Stimulated activated CD8-positive, alpha-beta memory T cell treated with anti-CD3 and anti-CD28 coated beads, Interleukin-12 subunit alpha, Interleukin-12 subunit beta, amount 100 ng/mL, for 24 hours (primary cell): ENCODE measurements around the gene EPHA10.

Experiments
- DNase-seq: peaks from one replicate; pipeline ENCODE4 v3.0.0-alpha.2; 2020; ENCODE audit errors: extremely low read depth

EPHA10 gene

DNA sequence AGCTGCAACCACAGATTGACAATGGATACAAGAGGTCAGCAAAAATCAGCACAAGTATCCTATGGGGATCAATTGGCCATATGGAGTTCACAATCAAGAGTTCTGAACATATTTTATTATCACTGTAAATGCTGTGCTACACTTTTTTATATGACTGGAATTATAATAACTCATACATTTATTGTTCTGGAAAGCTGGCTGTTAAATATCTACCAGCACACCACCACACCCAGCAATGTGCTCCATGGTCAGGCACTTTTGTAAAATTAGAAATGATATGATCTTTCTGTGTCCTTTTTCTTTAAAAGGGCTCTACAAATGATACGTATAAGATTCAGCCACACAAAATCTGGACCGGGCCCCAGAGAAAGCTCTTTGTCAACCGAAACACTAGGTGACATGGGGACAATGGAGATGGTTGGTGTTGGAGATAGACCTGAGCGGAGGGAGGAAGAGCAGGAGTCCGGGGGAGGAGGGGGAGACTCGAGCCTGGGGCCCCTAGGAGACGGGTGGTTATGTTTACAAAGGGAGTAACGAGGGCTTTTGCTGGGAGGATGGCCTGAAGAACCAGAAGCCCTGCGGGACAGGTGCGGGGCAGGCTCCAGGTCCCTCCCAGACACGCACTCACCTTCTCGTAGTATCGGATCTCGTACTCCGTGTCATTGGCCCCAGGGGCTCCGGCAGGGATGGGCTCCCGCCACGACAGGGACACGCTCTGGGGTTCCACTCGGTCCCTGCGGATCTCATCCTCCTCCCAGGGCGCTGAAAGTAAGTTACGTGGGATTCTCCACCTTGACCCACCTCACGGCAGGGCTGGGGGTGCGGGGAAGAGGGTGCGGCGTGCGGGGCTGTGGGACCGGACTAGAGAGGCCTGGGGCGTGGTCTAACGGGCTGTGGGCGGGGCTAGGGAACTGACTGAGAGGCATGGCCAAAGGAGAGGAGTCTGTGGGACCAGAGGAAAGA is 30.0 kb downstream of the EPHA10 start:
- no peak for DNase-seq

DNA sequence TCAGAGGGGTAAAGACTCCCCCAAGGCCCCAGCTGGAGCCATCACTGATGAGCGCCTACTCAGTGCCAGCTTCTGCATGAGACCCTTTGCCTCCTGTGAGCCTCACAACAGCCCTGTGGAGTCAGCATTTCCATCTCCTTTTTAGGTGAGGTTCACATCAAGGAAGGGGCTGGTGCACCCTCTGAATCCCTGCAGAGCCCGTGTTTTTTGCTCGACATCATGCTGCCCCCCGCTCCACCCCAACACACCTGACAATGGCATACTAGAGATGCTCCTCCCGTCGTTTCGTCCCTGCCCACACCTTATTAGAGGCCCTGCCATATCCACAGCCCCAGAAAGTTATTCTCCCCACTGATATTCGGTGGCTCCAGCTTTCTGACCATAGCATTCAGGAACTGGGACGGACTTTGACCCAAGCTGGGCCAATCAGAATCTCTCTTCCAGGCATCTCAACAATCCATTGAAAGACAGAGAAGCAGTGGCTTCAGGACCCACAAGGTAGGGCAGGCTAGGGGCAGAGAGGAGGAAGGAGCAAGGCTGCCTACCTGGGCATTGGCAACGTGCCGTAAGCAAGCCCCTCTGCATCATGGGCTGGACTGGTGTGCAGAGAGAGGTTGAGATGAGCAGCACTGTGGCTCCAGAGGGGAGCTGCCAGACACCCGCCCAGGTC is 32.7 kb downstream of the EPHA10 start:
- DNase-seq: no peak

DNA sequence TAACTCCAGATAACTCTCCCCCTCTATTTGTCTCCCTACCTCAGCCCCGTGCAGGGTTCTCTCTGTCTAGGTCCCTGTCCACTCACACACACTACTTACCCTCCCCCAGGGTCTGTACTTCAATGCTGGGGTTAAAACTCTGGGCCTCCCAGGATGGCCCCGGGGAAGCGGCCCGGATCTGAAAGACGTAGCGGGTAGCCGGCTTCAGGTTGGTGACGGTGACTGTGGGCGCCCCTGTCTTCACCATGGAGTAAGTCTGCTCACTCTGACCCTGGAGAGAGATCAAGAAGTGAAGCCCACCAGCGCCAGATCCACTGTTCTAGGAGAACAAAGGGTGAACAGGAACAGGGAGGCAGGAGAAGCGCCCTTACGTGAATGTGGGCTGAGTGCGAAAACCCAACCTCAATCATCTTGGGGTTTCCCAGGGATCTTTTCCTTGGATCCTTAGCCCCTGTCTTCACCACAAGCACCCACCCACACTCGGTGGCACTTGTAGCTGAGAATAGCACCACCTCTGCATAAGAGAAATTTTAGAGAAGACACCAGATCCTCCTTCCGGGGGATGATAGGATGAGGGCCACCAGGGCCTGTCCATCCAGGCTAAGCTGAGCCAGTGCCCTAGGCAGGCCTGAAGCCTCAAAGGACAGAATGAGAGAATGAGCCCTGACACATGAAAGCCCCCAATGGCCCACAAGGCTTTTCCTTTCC is 33.5 kb downstream of the EPHA10 start:
- DNase-seq: no peak

DNA sequence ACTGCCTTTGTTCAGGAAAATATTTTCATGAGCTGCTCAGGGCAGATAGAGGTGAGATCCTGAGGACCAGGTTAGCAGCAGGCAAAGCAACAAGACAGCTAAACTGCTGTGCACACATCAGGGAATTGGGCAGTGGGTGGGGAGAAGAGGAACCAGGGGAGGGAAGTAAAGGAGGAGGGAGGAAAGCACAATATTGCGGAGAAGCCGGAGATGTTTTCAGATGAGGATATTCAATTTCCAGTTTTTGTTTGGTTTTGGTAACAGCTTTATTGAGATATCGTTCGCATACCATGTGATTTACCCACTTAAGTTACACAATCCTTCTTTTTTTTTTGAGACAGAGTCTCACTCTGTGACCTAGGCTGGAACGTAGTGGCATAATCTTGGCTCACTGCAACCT is 34.5 kb downstream of the EPHA10 start:
- no peak for DNase-seq

DNA sequence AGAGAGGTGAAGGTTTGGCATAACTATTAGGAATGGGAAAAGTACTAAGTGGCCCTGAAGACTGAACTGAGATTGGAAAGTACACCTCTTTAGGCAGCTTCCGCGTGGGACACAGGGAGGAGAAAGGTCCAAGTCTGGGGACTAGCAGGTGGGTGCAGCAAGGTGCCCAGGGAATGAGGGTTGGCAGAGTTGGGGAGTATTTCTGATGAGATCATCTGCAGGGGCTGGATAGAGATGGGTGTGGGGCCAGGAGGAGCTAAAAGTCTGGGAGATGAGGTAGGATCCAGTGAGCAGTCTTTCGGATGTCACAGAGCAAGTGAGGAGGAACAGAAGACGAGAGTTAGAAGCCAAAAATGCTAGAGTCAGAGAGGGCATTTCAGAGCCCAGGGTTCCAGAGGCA is 36.5 kb downstream of the EPHA10 start:
- no peak for DNase-seq

DNA sequence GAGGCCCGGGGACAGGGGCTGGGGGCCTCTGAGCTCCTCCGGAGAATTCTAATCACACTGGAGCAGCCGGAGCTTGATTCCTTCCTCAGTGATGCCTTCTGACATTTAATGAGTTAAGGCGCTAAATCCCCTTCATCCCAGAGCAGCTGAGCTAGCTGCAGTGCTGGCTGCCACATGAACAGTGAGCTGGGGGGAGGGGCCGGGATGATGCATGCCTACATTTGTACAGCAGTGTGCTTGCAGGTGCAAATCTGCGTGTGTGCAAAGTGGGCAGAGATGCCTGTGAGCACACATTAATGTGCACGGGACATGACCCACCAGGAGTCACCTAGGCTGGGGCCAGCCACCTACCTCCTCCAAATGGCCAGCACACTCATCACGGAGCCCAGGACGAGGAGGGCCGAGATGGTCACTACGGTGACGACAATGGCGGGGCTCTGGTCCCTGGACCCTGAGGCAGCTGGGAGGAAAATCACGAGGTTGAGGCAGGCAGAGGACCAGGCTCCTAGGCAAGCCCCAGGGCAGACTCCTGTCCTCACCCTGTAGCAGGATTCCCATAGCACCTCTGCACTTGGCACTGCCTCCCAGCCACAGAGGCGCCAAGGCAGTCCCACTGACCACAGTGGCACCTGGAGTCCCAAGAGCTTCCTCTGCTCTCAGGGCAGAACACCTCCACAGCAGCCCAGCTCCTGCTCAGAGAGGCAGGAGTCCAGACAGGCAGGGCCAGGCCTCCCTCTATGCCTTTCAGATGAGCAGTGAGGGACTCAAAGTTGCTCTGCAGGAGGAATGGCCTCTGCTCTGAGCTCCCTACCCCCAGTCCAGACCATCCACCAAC is 38.0 kb downstream of the EPHA10 start:
- no peak for DNase-seq

DNA sequence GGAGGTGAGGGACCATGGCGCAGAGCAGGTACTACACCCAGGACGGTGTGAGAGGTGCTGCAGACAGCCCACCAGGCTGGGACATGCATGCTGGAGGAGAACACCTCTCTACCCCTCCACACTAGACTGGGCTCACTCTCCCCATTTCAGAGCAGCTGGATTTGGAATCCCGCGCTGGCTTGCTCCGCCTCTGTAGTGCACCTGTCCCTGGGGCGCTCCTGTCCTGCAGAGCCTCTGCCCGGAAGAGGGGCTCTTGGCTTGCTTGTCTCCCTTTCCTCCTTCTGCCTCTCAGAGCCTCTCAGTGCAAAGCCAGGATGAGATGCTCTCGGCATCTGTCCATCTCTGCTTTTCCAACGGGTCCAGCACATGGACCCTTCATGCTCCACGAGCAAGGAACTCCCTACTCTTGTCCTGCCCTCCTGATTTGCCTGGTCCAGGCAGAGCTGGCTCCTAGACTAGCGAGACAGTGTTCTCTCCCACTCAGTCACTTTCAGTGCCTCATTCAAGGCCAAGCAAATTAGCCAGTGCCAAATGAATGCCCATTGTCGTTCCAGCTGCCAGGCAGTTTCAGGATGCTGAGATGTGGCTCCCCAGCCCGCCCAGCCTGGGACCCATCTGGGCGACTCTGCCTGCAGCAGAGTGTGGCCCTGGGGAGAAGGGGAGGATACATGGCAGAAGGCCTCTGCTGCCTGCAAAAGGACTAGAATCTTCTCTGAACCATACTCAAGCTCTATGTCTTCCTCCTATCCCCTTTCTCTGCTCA is 38.9 kb downstream of the EPHA10 start:
- DNase-seq: no peak

DNA sequence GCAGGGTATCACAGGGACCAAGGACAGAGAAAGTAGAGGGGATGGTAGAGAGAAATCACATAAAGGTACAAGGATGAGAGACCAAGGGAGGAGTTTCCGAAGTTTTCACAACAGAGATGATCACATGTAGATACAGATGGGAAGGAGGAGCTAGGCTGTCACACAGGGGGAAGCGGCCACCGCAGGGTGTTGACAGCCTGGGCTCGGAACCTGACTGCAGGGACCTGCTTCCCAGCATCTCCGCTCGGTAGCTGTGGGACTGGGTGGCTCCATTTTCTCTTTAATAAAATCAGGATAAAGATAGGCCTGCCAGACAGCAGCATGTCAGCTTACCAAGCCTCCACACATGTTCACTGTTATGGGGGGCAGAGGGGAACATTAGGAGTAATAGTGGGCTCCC is 40.3 kb downstream of the EPHA10 start:
- DNase-seq: no peak

DNA sequence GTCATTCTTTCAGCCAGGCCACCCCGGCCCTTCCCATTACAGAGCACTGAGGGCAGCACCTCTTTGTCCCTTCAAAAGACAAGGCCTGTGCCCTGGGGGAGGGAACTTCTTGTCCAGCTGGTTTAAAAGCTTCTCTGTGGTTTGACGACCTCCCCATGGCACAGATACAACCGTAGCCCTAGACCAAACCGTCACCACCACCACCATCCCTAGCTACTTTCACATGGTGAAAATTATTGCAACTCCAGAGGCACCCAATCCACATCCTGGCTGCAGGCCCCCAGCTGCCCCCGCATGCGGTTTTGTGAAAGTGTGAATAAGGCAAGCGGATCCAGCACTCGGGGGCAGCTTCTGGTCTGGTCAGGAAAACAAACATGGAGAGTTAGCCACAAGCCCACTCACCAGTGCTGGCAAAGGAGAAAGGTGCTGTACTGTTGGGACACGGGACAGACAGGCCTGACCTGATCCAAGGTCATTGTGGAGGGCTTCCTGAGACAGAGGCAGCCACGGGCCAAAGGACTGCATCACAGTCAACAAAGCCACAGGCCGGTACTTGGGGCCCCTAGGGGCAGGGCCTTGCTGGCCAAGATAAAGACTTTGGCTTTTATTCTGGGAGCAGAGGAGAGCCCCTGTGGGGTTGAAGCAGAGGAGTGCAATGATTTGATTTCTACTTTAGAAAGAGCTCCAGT is 41.4 kb downstream of the EPHA10 start:
- DNase-seq: no peak

DNA sequence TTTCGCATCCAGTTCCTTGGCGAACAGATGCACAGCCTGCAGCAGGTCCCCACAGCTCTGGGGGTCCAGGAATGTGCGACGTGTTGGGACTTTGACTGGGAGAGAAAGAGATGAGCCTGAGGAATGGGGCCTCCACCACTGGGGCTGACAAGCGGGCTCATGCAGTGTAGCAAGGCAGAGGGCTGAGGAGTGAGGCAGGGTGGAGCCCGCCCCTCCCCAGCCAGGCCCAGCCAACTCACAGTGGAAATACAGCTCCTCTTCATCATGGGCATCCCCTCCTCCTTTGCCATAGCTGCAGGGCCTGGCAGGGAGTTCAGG is 41.9 kb downstream of the EPHA10 start:
- no peak for DNase-seq

DNA sequence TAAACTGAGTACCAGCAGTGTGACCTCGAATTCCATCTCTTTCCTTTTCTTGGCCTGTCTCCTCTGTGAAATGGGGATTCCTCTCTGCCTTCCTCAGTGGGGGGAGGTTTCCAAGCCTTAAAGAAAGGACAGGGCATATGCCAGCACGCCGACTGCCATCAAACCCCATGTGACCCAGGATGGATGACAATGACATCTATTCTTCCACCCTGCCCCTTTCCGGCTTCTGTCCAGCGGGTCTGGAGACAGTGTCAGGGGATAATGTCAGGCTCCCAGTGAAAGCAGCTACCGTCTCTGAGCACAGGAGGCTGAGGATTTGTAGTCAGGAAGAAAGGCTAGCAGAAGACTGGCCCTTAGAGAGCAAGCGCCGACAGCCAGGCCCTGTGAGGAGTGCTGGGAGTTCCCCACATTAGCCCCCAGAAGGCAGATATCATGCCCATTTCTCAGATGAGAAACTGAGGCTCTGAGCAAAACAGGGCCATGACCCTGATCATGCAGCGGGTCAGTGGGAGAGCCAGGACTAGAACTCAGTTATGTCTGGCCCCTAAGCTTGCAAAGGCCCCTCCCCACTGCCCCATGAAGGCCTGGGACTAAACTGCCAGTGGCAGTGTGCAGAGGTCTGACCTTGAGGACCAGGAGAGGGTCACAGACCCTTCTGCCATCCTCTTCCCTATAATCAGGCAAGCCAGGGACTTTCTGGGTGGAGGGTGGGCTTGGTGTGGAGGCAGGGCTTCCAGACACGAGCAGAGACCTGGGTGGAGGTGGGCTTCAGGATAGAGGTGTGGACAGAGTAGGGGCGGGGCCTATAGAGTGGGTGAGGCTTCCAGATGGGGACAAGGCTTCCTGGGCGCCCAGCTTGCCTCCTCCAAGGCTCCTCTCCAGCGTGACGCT is 42.5 kb downstream of the EPHA10 start:
- no peak for DNase-seq

DNA sequence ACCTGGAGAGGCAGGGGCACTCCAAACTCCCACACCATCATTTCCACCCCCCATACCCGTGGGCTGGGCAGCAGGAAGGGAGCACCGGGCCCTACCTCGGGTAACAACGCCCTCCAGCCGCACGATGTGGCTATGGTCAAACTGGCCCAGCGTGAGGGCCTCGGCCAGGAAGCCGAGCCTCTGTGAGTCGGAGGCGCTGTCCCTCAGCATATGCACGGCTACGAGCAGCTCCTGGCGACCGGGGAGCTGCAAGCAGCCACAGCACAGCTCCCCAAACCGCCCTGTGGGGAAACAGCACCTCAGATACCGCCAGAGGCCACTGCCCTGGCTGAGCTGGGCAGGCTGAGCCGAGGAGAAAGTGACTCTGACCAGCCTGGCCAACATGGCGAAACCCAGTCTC is 43.4 kb downstream of the EPHA10 start:
- DNase-seq: no peak

DNA sequence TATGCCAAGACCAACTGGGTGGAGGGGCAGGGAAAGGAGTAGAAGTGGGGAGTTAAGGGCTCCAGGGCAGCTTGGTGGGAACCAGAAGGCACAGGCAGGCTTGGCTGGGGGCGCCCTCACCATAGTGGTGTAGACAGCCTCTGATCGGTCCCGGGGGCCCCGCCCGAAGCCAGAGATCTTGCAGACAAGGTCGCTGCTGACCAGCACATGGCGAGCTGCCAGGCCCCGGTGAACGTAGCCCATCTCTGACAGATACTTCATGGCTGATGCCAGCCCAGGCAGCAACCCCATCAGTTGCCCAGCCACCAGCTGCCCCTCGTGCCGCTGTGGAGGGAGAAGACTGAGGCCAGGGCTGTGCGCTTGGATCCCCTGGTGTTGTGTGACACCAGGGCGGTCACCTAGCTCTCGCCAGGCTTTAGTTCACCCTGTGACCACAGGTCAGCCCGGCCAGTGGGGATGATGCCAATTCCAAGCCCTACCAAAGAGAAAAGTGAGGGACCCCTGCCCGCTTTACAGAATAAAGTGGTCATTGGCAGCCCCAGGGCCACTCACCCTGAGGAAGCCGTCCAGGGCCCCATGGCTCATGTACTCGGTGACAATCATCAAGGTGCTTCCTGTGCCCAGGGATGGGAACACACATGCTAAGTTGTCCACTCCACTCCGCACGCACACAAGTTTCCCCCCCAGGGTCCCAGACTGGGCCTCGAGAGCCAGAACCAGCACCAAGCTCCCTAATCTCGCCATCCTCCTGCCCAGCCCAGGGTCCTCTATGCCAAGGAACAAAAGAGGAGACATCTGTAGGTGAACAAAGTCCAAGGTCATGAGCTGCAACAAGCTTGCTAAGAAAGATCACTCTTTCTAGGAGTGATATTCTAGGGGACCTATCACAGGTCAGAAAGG is 44.4 kb downstream of the EPHA10 start:
- DNase-seq: no peak

DNA sequence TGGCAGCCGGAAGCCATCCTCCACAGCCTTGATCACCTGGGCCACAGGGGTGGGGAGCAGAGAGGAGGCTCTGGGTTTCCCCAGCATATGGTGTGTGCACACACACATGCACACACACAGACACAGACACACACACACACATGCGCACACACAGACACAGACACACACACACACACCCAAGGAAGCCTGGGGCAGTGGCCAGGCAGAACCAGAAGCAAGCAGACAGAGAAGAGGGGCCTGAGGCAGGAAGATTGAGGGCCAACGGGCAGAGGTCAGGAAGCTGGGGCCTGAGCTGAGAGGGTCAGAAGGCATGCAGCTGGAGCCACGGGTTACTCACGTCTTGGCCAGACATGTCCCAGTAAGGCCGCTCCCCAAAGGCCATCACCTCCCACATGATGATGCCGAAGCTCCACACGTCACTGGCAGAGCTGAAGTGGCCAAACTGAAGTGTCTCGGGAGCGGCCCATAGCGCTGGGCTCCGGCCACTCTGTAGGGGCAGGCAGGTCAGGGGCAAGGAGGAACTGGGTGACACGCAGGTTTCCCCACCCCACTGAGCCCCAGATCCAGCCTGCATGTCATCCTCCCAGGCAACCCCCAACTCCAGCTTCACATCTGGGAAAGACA is 45.2 kb downstream of the EPHA10 start:
- DNase-seq: no peak

DNA sequence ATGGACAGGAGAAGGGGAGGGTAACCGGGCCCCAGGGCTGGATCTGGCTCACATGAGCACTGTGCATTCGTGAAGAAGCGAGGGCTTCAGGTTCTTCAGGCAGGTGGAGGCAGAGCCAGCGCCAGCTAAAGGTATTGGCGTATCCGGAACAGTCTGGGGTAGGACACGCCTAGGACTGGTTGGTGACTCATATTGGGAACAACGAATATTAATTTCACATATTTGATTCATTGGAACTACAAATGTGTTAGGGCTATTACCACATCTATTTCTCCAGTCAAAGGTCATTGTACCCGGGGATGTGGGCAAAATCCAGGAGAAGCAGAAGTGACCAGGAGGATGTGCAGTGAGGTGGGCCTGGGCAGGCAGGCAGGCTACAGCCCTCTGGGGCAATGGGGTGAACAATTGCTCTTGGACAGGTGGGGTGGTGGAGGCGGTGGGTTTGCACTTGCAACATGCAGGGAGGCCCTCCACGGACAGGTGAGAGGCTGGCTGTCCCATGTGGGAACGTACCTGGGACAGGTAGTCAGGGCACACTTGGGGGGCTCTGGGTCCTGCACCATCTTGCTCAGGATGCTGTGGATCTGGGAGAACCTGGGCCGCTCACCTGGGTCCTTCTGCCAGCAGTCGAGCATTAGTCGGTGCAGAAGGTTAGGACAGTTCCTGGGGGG is 45.9 kb downstream of the EPHA10 start:
- DNase-seq: no peak

DNA sequence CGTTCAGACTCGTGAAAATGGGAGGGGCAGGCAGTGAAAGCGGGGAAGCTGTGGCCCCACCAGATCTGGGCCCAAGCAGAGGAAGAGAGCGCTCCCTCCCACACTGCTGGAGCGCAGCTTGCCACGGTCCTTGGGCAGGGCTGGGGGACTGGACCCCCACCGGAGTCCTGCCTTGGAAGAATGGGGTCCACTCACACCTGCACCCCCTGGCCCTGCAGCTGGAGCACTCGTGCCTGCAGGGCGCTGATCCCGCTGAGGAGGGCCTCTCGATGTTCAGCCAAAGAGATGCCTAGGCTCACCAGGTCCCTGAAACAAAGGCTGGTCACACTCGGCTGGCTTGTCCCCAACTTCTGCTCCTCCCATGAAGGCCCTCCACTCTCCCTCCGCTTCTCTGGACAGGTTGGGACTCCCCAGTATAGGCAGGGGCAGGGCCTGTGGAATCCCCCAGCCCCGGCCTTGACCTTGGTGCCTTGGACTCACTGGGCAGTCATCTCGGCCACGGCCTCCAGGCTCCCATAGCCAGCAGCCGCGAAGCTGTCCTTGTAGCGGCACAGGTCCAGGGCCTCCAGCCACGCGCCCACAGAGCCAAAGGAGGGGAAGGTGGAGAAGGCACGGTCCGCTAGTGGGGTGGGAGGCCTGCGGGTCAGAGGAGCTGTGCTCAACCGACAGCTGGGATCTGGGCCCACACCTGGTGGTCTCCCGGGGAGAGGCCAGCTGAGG is 46.6 kb downstream of the EPHA10 start:
- DNase-seq: no peak

DNA sequence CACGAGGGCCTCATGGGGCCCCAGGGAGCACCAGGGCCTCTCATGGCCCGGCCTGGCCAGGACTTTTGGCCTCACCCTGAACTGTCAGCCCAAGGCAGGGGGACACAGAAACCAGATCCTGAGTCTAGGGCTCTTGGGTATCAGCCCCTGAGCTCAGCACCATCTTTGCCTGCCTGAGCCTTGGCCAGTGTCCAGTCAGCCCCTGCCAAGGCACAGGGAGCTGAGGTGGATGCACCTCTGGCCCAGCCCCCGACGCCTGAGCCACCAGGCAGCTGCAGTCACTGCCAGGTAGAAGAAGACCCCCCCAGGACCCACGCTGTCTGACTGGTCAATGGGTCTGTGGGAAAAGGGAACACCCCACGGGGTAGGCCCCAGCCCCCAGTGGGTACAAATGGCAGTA is 47.3 kb downstream of the EPHA10 start:
- no peak for DNase-seq
